Skeletal muscle tissue (tissue), 4 donors: ENCODE results near the gene PALM2AKAP2. TPM values are rescaled to one million over a fixed set of nuclear protein-coding genes. Genes with fewer than 3 reads are reported as not detected.

Source experiments
- H3K27ac ChIP-seq: one replicate; pipeline ENCODE4 v1.7.0; 2013; ENCODE audit warnings: mild to moderate bottlenecking, low read depth, low read length, inconsistent platforms
- H3K27me3 ChIP-seq, 3 donors: one replicate each; pipeline ENCODE4 v1.7.0; 2013; ENCODE audit warnings: low read length in 3 of 3; ENCODE audit not compliant: control insufficient read depth in 3 of 3, insufficient read depth in 3 of 3
- H3K36me3 ChIP-seq, 3 donors: one replicate each; pipeline ENCODE4 v1.7.0; 2013; ENCODE audit warnings: low read length in 3 of 3; ENCODE audit not compliant: control insufficient read depth in 3 of 3, insufficient read depth in 3 of 3
- H3K4me1 ChIP-seq, 3 donors: one replicate each; pipeline ENCODE4 v1.7.0; 2013; ENCODE audit warnings: low read length in 3 of 3, mild to moderate bottlenecking in 3 of 3; ENCODE audit not compliant: control insufficient read depth in 3 of 3, insufficient read depth in 3 of 3
- H3K4me3 ChIP-seq, 3 donors: one replicate each; pipeline ENCODE4 v1.7.0; 2013; ENCODE audit warnings: low read length in 3 of 3
- H3K9ac ChIP-seq, 3 donors: one replicate each; pipeline ENCODE4 v1.7.0; 2013; ENCODE audit warnings: low read length in 3 of 3, mild to moderate bottlenecking in 3 of 3, moderate library complexity in 2 of 3, low read depth in 1 of 3
- H3K9me3 ChIP-seq, 3 donors: one replicate each; pipeline ENCODE4 v1.7.0; 2013; ENCODE audit warnings: low read length in 3 of 3; ENCODE audit not compliant: control insufficient read depth in 3 of 3
- total RNA-seq: library from RNA; depleted of rRNA; stranded (reverse); fragments of >200 nt; gene quantifications from one replicate; pipeline ENCODE4 v1.2.3, GENCODE V29; 2014
- donor health status: Osteomylitis.

PALM2AKAP2 gene
- total RNA-seq, 1 donor from 2014 or later: 24.0 TPM

DNA sequence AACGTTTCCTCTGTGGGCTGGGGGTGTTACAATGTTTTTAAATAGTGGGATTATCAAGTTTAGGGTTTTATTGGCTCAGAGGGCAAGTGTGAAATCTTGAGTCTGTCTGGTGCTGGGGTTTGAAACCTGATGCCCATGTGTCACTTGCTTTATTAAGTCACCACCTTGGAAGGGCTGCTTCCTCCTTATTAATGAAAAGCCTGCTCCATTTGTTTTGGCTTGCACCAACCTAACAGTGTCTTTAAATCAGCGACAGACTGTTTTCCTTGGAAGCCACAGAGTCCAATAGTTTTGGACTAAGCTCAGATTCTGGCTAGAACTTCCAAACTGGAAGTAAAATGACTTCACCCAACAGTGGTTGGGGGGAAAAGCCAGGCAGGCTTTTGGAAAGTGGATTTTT is 10.7 kb upstream of the PALM2AKAP2 start:
- no peak overlapping the region for H3K4me3 ChIP-seq
- no peak overlapping the region for H3K9ac ChIP-seq

DNA sequence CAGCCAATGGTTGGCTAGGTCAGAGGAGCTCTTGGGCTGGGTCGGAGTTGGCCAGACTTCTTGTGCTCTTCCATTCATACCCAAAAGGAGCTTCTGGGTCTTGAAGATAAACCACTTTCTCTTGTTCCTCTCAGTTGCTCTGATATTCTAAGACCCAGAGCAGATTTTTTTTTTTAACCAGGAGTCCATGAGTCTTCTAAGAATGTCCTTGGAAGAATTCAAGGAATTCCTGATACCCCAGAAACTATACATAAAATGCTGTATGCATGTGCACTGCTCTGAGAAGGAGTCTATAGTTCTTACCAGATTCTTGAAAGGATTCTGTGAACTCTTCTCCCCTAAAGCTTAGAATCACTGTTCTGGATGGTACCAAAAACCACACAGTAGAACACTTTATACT is 9.9 kb upstream of the PALM2AKAP2 start:
- Histone ChIP-seq H3K4me1 (peaks cover 7 to 24% (median 13%) of the 10 kb centered on the region in 3 donors), H3K4me3 (no peak overlapping the region), H3K9me3 (no peaks in the 10 kb centered on the region), H3K36me3 (no peaks in the 10 kb centered on the region), H3K9ac (no peak overlapping the region), H3K27ac (no peak overlapping the region), H3K27me3 (no peaks in the 10 kb centered on the region)

More for the DNA sequence above, 10.7 kb upstream of the PALM2AKAP2 start:
- Histone ChIP-seq H3K27me3 (no peaks in the 10 kb centered on the region), H3K4me1 (peaks cover 7 to 24% (median 13%) of the 10 kb centered on the region in 3 donors), H3K36me3 (no peaks in the 10 kb centered on the region), H3K9me3 (no peaks in the 10 kb centered on the region), H3K27ac (no peak overlapping the region)

DNA sequence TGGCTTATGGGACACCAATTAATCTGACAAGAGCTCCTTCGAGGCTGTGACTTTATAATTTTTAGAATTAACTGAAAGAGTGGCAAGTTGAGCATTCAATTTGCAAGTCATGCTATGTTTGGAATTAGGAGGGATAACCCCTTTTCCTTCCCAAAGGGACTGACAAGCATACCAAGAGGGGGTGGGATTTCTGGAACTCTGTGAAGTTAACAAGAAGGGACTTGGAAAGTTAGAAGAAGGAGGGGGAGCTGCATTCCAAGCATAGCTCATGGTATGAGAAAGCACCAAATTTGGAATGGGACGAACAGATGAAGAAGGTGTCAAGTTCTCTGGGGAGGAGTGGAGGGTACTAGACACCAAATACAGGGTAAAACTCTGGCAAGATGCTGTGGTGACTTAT is 8.9 kb upstream of the PALM2AKAP2 start:
- Histone ChIP-seq H3K27ac (no peak overlapping the region), H3K9ac (no peak overlapping the region), H3K36me3 (no peaks in the 10 kb centered on the region), H3K9me3 (no peaks in the 10 kb centered on the region), H3K4me1 (peaks cover 7 to 24% (median 13%) of the 10 kb centered on the region in 3 donors), H3K4me3 (no peak overlapping the region), H3K27me3 (no peaks in the 10 kb centered on the region)

DNA sequence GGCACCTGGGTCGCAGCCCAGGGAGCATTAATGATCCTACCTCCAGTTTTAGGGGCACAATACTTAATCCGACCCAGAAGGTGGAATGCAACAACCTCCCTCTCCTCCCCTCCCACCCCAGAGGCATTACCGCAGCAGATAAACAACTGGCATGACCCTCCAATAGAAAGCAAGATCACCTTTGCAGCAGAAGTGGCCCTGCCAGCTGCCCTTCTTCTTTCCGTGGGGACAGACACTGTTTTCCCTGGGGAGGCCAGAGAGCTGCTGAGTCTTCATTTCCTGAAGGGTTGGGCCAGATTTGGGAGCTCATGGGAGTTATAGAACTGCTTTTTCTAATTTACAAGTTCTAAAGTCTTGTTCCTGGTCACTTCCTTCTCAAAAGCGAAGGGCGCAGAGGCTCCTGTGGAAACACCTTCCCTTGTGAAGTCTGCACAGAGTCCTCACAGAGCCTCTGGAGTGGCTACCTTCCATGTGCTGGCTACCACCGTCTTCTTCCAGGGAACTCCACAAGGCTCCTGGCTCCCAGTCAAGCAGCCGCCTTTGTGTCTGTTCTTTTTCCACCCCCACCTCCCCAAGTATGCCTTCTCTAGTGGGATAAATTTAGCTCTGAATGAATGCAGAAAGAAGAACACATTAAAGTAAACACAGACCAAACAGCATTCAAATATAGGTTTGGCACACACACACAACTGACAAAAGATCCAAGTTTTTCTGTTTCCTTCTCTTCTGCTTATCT is 8.0 kb upstream of the PALM2AKAP2 start:
- Histone ChIP-seq H3K4me1 (peaks cover 7 to 24% (median 13%) of the 10 kb centered on the region in 3 donors), H3K27me3 (no peaks in the 10 kb centered on the region), H3K9ac (no peak overlapping the region), H3K27ac (no peak overlapping the region), H3K9me3 (no peaks in the 10 kb centered on the region), H3K4me3 (no peak overlapping the region), H3K36me3 (no peaks in the 10 kb centered on the region)

DNA sequence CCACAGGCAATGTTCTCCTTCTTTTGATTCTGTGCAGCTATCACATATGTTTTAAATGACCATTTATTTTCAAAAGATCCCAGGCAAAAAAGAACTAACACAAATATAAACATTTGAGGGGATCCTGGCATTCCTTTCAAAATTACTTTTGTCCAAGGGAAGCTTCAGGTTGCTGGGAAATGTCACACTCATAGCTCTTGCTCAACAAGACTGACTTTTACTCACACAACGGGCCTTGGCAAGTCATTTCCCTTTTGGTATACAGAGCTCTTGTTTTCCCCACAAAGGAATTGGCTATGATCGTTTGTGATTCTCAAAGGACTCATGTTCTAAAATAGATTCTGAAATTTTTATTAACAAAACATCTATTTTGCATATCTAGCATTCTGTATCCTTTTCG is 4.5 kb upstream of the PALM2AKAP2 start:
- H3K27me3 ChIP-seq: no peaks in the 10 kb centered on the region
- no peak overlapping the region for H3K27ac ChIP-seq
- H3K36me3 ChIP-seq: no peaks in the 10 kb centered on the region
- no peaks in the 10 kb centered on the region for H3K9me3 ChIP-seq
- H3K9ac ChIP-seq: no peak overlapping the region
- peaks cover 9 to 24% (median 11%) of the 10 kb centered on the region in 3 donors for H3K4me1 ChIP-seq
- H3K4me3 ChIP-seq: no peak overlapping the region

DNA sequence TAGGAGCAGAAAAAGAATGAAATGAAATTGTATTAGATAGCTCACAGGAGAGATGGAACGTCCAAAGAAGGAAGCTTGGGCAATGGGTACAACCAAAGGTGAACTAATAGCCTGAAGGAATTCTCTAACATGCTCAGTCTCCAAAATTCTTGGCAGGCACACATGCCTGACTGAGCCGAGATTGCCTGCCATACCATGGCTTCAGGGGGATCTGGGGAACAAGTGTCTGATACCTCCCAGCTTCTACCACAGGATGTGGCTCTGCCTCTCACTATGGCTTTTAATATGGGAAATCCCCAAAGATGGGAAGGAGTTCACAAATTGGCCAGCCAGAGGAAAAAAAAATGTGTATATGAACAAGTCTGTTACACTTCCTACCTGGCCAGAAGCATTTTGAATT is 3.6 kb upstream of the PALM2AKAP2 start:
- no peaks in the 10 kb centered on the region for H3K36me3 ChIP-seq
- no peak overlapping the region for H3K4me3 ChIP-seq
- peaks cover 0 to 5% (median 0%) of the 10 kb centered on the region in 3 donors for H3K27me3 ChIP-seq
- H3K27ac ChIP-seq: no peak overlapping the region
- peaks cover 11 to 22% (median 13%) of the 10 kb centered on the region in 3 donors for H3K4me1 ChIP-seq
- no peaks in the 10 kb centered on the region for H3K9me3 ChIP-seq
- H3K9ac ChIP-seq: no peak overlapping the region

DNA sequence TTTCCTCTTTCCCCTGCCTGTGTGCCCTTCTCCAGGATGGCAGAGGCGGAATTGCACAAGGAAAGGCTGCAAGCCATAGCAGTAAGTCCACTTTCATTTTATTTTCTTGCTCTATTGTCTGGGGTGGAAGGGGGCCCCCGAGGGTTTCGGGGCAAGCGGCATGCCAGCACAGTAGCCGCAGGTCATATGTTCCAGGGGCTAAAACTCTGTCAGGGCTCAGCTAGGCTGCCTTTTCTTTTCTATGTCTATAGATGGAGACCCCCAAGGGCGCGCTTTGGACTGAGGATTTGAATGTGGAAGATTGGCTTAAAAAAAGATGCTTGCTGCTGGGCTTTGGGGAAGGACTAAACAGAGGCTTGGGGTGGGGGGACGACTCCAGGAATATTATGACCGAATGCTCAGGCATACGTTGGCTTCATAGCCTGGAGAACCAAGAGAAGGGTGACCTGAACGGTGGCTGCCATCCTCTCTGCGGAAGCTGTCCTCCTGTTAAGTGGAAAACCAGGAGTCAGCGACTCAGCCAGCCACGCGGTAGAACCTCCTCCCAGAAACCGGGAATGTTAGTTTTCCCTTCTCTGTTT is 545 bp downstream of the PALM2AKAP2 start:
- H3K4me1 ChIP-seq: peaks cover 4 to 18% (median 15%) of the 10 kb centered on the region in 3 donors
- H3K36me3 ChIP-seq: no peaks in the 10 kb centered on the region
- peak overlapping the region; percentile 45 for H3K27ac ChIP-seq
- peak overlapping the region; percentile 70 to 78 (median 75) for H3K4me3 ChIP-seq
- peaks cover 0 to 8% (median 0%) of the 10 kb centered on the region in 3 donors for H3K27me3 ChIP-seq
- no peaks in the 10 kb centered on the region for H3K9me3 ChIP-seq
- H3K9ac ChIP-seq: peak overlapping the region; percentile 70 to 76 (median 75)

DNA sequence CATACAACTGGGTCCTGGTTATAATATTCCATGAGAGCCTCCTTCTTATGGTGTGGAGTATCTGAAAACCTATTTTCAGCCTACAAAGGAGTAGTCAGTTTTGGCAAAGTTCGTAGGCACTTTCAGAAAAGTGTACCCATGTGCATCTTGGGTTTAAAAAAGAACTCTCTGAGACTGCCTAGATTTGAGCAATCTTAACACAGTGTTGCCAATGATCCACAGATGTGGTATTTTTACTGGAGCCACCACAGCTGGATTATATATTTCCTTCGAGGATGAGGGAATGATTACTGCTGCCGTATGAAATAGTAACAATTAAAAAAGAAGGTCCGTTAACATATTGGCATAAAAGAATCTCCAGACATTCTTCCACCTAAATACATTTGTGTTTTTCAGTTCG is 1.1 kb downstream of the PALM2AKAP2 start:
- no peaks in the 10 kb centered on the region for H3K36me3 ChIP-seq
- no peaks in the 10 kb centered on the region for H3K9me3 ChIP-seq
- peaks cover 4 to 18% (median 15%) of the 10 kb centered on the region in 3 donors for H3K4me1 ChIP-seq
- H3K9ac ChIP-seq: peak overlapping the region in 2 of 3 donors; percentile 70 to 75
- no peak overlapping the region for H3K27ac ChIP-seq
- peak overlapping the region; percentile 70 to 78 (median 75) for H3K4me3 ChIP-seq
- peaks cover 0 to 8% (median 0%) of the 10 kb centered on the region in 3 donors for H3K27me3 ChIP-seq

DNA sequence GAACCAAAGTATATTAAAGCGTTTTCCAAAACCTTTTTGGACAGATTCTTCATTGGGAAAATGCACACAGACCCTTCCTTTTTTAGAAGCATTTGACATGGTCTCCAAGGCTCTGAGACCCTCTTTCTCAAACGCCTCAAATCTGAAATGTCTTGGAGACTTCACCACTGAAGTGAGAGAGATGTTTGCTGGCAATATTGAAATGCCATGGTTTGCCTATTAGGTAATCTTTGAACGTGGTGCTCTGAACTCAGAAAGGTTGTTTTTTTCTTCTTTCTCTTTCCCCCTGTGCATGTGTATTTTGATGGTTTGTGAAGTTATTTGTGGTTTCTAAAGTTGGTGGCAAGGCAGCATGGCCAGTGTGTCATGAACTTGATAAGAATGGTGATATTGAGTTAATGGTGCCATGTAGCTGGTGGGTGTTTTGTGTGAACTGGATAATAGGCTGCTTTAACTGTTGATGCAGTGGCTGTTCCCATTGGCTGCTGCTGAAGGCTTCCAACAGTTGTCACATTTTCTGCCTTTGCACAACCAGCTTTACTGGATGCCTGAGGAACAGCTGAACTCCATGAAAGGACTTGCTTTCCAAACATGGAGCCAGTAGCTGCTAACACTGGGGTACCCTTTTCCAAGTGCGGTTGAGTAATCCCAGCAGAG is 1.7 kb downstream of the PALM2AKAP2 start:
- Histone ChIP-seq H3K4me1 (peaks cover 4 to 18% (median 15%) of the 10 kb centered on the region in 3 donors), H3K9ac (no peak overlapping the region), H3K27ac (no peak overlapping the region), H3K4me3 (peak overlapping the region; percentile 0 to 78 (median 70)), H3K27me3 (peaks cover 0 to 8% (median 0%) of the 10 kb centered on the region in 3 donors), H3K36me3 (no peaks in the 10 kb centered on the region), H3K9me3 (no peaks in the 10 kb centered on the region)

DNA sequence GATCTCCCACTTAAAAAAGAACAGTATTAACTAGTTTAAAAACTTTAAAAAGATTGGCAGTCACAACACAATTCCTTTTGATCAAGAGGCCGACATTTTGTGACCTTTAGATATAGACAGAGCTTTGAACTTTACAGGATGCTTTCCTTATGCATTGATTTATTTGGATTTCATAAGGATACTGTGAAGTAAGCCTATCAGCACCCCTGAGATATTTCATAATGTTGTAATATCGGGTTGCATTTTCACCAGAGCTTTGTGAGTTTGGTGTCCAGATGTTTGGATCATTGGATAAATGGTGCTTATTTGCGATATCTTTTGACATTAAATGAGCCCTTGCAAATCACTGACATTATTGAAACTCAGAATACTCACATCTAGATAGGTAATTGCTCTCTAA is 7.7 kb downstream of the PALM2AKAP2 start:
- H3K36me3 ChIP-seq: no peaks in the 10 kb centered on the region
- no peak overlapping the region for H3K9ac ChIP-seq
- H3K9me3 ChIP-seq: no peaks in the 10 kb centered on the region
- peaks cover 0 to 3% (median 0%) of the 10 kb centered on the region in 3 donors for H3K27me3 ChIP-seq
- H3K4me1 ChIP-seq: no peaks in the 10 kb centered on the region
- no peak overlapping the region for H3K27ac ChIP-seq
- no peak overlapping the region for H3K4me3 ChIP-seq
